Fibroblast of the aortic adventitia (primary cell): Measurements from ENCODE around the gene ZAR1L. TPM values are rescaled to one million over a fixed set of nuclear protein-coding genes. Genes with fewer than 3 reads are reported as not detected.

Experiments
- DNase-seq: peaks from one replicate; pipeline ENCODE4 v3.0.0-alpha.2; 2010; ENCODE audit warnings: low read depth
- H3K4me3 ChIP-seq: 2 replicates; pipeline ENCODE4 v1.5.1; 2011; ENCODE audit warnings: low read depth, mild to moderate bottlenecking, control low read depth, low read length, moderate library complexity
- total RNA-seq: library from RNA; depleted of rRNA; stranded (reverse); fragments of >200 nt; gene quantifications from 2 replicates; pipeline ENCODE4 v1.2.3, GENCODE V29; 2012; ENCODE audit warnings: low replicate concordance
- TF ChIP-seq, protein P1 (sequence below): IDR thresholded peaks from 2 replicates; pipeline ENCODE4 v1.5.1; 2011; ENCODE audit warnings: mild to moderate bottlenecking, low read length, control low read depth, inconsistent platforms; ENCODE audit not compliant: insufficient read depth

The ZAR1L gene
- total RNA-seq, 1 donor = not detected

DNA sequence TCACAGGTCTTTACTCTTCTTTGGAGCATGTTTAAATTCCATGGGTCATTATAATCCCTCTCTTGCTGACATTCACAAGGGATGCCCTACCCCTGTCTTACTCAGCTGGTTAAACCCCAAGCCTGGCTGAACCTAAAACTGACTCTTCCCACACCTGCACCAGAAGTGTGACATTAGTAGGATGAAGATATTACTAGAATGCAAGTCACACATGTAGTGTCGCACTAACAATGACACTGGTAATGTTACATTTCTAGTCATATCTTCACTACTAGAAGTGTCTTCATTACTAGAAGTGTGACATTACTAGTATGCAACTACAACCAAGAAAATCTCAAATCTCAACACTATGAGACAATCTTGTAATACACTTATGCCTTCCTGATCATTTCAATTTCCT, 14.2 kb downstream of the ZAR1L start:
- TF ChIP-seq, protein P1, sequence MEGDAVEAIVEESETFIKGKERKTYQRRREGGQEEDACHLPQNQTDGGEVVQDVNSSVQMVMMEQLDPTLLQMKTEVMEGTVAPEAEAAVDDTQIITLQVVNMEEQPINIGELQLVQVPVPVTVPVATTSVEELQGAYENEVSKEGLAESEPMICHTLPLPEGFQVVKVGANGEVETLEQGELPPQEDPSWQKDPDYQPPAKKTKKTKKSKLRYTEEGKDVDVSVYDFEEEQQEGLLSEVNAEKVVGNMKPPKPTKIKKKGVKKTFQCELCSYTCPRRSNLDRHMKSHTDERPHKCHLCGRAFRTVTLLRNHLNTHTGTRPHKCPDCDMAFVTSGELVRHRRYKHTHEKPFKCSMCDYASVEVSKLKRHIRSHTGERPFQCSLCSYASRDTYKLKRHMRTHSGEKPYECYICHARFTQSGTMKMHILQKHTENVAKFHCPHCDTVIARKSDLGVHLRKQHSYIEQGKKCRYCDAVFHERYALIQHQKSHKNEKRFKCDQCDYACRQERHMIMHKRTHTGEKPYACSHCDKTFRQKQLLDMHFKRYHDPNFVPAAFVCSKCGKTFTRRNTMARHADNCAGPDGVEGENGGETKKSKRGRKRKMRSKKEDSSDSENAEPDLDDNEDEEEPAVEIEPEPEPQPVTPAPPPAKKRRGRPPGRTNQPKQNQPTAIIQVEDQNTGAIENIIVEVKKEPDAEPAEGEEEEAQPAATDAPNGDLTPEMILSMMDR = no peak
- DNase-seq = no peak
- no peak overlapping the region for H3K4me3 ChIP-seq

DNA sequence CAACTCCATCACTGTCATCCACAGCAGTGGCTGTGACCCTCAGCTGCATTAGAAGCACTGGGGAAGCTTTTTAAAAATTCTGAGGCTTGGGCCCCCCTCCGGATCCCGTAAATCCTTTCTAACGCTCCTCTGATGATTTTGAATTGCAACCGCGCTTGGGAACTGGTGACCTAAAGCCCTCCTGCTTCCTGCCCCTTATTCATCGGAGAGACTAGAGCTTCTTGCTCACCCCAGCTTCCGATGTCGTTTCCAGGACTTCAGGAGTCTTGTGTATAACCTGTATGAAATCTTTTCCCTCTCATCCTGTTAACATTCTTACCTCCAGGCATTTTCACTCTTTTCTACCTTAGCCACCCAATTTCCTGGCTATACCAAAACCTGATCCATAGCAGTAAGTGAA, 14.8 kb downstream of the ZAR1L start:
- no peak overlapping the region for H3K4me3 ChIP-seq
- no peak for DNase-seq
- TF ChIP-seq, protein P1 = no peak

GRCh38 chr13:32299893-32300292, 15.3 kb downstream of the ZAR1L start:
- TF ChIP-seq, protein P1 = no peak
- no peak overlapping the region for H3K4me3 ChIP-seq
- DNase-seq = no peak

DNA sequence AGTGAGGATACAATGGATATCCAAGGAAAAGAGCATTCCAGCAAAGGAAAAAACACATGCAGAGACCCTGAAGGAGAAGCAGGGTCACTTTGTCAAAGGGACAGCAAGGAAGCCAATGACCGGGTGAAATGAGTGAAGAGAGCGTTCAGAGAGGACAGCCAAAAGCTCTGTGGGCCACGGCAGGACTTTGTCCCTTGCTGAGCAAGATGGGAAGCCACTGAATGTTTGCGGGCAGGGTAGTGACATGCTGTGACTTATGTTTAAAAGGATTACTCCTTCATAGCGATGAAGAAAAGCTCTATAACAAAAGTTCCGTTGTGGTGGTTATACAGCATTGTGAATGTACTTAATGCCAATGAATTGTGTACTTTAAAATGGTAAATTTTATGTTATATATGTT, 16.5 kb downstream of the ZAR1L start:
- no peak overlapping the region for H3K4me3 ChIP-seq
- no peak for DNase-seq
- TF ChIP-seq, protein P1 = no peak

DNA sequence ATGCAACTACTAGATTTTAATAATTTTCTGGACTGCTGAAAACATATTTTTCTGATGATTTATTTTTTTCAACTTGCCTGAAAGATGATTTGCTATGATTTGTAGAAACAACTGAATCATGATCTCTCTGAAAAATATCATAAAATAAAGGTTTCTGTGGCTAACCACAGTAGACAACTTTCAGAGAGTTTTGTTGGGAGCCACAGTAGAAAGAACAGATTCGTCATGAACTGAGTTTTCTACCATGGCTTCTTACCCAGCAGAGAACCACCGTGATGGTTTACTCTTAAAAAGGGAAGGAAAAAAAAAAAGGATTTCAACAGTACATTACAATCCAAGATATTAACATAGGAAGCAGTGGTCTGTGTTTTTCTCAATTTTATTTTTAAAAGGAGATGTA, 18.0 kb downstream of the ZAR1L start:
- H3K4me3 ChIP-seq = no peak overlapping the region
- TF ChIP-seq, protein P1 = no peak
- no peak for DNase-seq

GRCh38 chr13:32285633-32285965, 29.6 kb downstream of the ZAR1L start:
- TF ChIP-seq, protein P1 = no peak
- DNase-seq = no peak
- no peak overlapping the region for H3K4me3 ChIP-seq

DNA sequence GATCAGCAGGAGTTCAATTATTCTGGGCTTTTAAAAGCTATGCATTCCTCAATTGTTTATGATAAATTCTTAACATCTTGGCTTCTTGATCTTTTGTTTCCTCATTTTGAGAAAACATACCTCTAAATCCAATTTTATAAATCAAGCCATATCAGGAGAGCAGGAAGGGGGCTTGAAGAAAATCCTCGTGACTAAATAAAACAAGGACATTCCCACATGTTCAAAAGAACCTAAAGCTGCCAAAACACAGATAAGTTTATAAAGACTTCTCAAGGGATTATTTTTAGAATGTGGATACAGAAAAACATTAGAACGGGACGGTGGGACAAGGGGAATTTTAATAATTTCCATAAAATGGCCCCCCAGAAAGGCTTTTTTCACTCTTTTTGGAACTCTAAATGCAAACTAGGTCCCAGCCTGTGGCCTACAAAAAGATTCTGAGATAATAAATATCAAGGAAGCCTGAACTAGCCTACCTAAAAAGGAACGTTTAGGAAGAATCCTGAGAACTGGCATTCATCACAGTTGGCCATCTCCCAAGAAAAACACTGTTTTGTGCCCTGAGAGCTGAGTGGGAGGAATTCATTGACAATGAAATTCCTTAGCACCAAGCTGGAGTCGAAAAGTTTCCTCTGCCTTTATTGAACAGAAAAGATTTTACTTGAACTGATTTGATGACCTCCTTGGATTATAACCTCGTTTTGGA, 30.1 kb downstream of the ZAR1L start:
- H3K4me3 ChIP-seq = no peak overlapping the region
- DNase-seq = peak; percentile 86
- TF ChIP-seq, protein P1 = no peak
